ENCODE results near the gene CEP250.
"Not testable (repeated sequence)": the region's sequence is repeated elsewhere in the genome, so short reads cannot be mapped to it uniquely, and the experiment has no call there.

Gene CEP250

DNA sequence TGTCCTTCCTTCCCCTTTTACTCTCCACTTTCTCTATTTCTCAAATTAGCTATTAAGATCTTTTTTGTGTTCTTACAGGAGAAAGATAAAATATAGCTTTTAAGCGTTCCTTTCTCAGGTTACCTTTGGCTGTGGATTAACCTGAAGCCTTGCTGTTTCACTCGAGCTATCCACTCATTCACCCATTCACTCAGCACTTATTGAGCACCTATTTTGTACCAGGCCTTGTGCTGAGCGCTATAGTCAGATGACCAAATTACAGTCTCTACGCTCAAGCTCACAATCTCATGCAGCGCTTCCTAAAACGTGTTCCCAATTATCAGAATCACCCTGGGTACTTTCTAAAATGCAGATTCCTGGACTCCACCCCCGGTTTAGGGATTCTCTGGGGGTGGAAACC, 1.8 kb upstream of the CEP250 start:
- DNase-seq: no peak

- DNase-seq: not testable (repeated sequence)
Observed at GRCh38 chr20:35456700-35457099, 1.3 kb downstream of the CEP250 start.

DNA sequence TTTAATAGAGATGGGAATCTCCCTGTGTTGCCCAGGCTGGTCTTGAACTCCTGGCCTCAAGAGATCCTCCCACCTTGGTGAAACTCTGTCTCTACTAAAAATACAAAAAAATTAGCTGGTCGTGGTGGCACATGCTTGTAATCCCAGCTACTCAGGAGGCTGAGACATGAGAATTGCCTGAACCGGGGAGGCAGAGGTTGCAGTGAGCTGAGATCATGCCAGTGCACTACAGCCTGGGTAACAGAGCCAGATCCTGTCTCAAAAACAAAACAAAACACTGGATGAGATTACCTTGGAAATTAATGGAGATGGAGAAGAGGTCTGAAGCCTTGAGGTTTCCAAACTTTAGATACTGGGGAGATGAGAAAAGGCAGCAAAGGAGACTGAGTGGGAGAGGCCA, 2.1 kb downstream of the CEP250 start:
- not testable (repeated sequence) for DNase-seq

DNA sequence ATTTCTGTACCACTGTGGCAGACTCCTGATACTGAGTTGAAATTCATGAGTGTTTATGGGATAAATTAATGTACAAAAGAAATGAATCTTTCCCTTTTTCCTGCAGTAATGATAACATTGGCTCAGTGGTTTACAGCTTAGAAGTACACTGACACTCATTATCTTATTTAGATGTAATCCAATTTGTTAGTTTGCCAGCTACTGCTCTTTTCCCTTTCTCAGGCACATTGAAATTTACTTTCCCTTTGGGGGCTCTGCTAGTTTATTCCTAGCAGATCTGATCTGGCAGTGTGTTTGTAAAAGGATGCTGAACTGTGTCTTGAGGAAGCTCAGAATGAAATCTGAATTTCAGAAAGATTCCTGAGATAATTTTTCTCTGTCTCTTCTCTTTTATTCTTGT, 3.0 kb downstream of the CEP250 start:
- DNase-seq: no peak

- DNase-seq: no peak
Observed at GRCh38 chr20:35461620-35462019, 6.2 kb downstream of the CEP250 start.

- no peak for DNase-seq
Observed at GRCh38 chr20:35462351-35462750, 7.0 kb downstream of the CEP250 start.

DNA sequence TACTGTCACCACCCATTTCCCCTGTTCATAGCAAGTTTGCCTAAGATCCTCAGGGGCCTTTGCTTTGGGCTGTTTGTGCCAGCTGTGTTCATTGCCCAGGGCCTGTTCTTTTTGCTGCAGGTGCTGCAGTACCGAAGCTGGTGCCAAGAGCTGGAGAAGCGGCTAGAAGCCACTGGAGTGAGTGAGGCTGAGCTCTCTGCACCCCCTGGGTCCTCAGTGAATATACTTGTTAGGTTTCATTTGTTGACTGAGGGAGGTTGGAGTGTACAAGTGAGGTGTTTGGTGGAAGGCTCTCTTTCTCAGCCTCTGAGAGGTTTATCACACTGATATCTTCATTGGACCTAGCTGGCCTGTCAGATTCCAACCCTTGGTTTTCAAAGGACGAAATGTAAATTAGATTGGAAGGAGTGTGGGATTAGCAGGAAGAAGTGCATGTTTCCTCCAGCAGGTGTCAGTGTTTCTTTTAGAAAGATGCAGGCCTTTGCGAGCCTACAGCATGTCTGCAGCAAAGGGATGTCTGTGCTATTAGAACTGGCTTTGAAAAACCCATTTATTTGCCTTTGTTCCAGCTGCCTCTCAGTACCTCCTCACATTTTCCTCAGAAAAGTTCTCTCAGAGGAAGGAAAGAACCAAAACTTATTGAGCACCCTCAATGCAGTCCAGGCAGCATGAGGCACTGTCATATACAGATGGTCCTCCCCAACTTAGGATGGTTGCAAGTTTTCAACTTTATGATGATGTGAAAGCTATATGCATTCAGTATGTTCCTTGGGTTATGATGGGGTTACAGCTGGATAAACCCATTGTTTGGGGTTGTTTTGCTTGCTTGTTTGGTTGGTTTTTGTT, 8.3 kb downstream of the CEP250 start:
- peak; percentile 58 for DNase-seq

DNA sequence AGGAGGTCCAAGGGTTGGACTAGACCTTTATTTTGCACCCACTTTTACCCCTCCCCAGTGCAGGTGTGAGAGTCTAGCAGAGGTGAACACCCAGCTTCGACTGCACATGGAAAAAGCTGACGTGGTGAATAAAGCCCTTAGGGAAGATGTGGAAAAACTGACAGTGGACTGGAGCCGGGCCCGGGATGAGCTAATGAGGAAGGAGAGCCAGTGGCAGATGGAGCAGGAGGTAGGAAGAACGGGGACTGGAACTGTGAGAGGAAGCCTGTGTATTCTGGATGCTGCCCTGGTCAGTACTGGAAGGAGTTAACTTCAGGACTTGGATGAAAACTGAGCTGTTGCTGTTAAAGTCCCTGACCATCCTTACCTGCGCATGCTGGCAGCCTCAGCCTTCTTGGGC, 10.6 kb downstream of the CEP250 start:
- no peak for DNase-seq

- DNase-seq: no peak
Observed at GRCh38 chr20:35466856-35467255, 11.5 kb downstream of the CEP250 start.

DNA sequence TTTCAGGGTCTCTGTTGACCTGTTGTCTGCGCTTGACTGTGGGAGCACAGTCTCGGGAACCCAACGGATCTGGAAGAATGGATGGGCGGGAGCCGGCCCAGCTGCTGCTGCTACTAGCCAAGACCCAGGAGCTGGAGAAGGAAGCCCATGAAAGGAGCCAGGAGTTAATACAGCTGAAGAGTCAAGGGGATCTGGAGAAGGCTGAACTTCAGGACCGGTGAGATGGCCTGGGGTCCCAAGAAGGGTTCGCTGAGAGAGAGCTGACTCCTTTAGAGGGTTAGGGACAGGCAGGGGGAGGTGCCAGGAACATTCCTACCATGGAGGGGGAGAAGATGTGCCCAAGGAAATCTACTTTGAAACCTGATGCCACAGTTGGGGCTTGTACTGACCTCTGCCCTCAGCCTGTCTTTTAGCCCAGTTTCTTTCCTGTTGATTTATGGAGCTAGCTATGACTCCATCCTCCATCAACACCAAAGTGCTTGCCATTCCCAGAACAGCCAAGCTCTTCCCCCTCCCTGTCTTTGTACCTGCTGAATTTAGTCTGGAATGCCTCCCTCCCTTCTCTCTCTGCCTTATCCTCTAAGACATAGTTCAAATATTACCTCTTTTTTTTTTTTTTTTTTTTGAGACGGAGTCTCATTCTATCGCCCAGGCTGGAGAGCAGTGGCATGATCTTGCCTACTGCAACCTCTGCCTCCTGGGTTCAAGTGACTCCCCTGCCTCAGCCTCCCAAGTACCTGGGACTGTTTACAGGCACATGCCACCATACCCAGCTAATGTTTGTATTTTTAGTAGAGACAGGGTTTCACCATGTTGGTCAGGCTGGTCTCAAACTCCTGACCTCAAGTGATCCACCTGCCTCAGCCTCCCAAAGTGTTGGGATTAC, 12.2 kb downstream of the CEP250 start:
- no peak for DNase-seq

- no peak for DNase-seq
Observed at GRCh38 chr20:35468671-35469334, 13.4 kb downstream of the CEP250 start.

DNA sequence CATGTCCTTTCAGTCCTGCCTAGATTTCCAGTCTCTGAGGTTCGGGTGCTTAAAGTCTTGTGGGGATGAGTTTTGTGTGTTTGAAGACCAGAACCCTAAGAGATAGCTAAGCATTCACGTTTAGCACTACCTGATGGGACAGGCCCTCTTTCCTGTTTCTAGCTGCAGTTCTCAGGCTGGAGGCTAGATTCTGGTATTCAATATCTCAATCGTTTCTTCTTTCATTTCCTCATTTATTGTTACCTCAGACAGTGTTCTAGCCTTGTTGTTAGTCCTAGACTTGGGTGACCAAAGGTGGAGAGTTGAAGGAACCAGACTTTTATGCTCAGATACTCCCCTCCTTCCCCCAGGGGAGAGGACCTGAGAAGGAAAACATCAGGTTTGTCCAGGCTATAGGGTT, 16.8 kb downstream of the CEP250 start:
- no peak for DNase-seq

DNA sequence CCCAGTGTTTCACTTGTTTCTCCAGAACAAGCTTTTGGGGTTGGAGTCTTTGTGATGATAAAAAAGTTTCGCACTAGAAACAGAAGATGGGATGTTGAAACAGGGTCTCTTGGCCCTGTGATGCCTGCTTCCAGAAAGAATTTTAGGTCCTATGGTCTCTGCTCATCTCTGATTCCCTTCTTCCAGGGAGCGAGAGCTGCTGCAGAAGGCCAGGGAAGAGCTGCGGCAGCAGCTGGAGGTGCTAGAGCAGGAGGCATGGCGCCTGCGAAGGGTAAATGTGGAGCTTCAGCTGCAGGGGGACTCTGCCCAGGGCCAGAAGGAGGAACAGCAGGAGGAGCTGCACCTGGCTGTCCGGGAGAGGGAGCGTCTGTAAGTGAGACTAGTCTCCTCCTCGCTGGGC, 18.3 kb downstream of the CEP250 start:
- no peak for DNase-seq

- no peak for DNase-seq
Observed at GRCh38 chr20:35474303-35474871, 19.0 kb downstream of the CEP250 start.

DNA sequence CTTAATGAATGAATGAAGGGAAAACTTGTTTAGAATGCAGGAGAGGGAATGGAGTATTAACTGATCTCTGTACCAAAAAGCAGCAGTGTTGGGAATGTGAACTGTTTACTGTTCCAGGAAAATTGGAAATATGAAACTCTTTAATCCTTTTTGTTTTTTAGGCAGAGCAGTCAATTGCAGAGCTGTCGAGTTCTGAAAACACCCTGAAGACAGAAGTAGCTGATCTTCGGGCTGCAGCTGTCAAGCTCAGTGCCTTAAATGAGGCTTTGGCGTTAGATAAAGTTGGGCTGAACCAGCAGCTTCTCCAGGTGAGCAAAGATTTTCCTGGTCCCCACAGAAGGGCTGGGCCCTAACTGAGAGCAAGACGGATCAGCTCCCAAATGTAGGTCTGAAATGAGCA, 20.9 kb downstream of the CEP250 start:
- no peak for DNase-seq

DNA sequence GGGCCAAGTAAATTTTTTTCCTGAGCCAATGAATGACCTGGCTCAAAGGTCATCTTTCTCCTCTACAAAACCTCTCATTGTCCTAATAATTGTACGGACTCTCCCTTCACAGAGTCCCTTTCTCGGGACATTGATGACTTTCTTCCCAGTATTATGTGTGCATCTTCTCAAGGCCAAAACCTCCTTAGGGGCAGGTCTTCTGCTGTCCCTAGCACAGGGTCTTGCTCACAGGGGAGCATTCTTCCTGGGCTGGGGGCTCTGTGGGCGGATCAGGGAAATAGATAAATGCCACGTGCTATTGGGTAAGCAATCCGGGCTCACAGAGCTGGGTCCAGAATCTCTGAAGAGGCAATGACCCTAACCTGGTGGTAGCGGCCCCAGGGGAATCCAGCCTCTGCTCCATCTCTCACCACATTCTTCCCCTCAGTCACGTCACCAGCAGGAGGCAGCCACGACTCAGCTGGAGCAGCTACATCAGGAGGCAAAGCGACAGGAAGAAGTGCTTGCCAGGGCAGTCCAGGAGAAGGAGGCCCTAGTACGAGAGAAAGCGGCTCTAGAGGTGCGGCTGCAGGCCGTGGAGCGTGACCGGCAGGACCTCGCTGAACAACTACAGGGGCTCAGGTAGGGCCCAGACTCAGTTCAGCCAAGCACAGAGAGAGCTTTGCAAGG, 23.5 kb downstream of the CEP250 start:
- DNase-seq: peak; percentile 22

- no peak for DNase-seq
Observed at GRCh38 chr20:35479798-35480197, 24.4 kb downstream of the CEP250 start.

DNA sequence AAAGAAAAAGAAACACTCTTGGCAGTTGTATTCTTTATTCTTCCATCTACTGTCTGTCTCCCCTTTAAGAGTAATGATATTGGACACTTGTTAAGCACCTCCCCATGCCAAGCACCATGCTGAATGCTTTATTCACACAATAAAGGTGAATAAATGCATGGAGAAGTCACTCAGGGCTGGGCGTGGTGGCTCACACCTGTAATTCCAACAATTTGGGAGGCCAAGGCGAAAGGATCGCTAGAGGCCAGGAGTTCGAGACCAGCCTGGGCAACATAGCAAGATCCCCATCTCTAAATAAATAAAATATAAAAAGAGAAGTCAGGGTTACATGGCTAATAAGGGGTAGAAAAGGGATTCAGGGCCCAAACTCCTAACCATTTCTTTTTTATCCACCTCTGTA, 32.1 kb downstream of the CEP250 start:
- no peak for DNase-seq

DNA sequence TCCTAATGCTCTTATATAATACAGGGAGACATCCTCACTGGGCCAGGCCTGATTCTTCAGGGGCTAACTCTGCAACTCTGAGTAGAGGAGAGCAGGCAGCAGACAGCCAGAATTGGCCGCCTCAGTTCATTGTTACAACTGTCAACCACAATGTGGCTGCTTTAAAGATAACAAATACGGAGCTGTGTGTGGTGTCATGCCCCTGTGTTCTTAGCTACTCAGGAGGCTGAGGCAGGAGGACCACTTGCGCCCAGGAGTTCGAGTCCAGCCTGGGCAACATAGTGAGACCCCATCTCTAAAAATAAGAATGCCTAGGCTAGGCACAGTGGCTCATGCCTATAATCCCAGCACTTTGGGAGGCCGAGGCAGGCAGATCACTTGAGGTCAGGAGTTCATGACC, 34.3 kb downstream of the CEP250 start:
- no peak for DNase-seq

- peak; percentile 68 for DNase-seq
Observed at GRCh38 chr20:35490736-35491181, 35.4 kb downstream of the CEP250 start.

DNA sequence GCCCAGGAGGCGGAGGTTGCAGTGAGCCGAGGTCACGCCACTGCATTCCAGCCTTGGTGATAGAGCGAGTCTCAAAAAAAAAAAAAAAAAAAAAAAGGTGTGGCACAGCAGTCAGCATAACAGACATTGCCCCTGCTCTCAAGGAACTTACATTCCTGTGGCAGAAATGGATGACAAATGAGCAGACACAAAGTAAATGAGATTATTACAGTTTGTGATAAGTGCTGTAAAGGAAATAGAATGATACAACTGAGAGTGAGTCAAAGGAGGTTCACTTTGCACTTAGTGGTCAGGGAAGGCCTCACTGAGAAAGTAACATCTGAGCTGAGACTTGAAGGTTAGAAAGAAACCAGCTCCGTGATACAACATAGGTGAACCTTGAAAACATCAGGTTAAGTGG, 36.4 kb downstream of the CEP250 start:
- no peak for DNase-seq

DNA sequence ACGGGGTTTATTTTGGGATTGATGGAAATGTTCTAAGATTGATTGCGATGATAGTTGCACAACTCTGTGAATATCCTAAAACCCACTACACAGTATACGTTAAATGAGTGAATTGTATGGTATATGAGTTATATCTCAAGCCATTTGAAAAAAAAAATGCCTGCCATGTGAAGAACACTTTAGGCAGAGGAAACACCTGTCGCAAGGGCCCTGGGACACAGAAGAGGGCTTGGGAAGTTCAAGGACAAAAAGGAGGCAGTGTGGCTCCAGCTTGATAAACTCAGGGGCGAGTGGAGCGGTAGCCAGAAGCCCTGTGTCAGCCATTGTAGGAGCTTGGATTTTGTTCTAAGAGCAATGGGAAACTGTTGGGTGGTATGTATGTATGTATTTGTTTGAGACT, 37.0 kb downstream of the CEP250 start:
- no peak for DNase-seq

DNA sequence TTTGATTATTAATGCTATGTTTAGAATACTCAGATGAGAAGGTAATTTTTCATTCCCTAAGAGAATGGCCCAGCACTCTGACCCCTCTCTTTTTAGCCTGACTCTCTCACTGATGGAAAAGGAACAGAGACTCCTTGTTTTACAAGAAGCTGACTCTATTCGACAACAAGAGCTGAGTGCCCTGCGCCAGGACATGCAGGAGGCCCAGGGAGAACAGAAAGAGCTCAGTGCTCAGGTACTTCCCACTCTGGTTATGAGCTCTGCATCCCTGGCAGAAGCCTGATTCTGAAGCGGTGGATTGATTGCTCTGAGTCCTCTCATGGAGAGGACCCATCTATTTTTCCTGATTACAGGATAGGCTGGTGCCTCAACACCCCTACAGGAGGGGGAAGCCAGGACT, 41.1 kb downstream of the CEP250 start:
- no peak for DNase-seq
